ENCODE data around the gene ALOX15B.

DNA sequence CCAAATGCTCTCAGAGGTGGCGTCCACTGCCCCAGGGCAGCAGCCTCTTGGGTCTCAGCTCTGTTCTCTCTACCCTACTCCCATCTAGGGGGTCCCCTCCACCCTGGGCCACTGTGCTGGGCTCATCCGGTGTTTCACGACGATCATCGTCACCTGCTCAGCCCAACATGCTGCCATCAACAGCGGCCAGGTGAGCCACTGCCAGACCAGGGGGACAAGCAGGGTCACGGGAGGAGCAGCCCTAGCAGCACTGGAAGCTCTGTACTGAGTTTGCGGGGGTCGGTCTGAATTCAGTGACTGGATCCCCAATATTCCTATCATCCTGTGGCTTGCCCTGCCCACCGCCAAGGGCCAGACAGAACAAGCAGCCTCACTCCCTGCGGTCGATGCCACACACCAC lies 32.6 kb downstream of the ALOX15B start:
- TF ChIP-seq, protein P1, sequence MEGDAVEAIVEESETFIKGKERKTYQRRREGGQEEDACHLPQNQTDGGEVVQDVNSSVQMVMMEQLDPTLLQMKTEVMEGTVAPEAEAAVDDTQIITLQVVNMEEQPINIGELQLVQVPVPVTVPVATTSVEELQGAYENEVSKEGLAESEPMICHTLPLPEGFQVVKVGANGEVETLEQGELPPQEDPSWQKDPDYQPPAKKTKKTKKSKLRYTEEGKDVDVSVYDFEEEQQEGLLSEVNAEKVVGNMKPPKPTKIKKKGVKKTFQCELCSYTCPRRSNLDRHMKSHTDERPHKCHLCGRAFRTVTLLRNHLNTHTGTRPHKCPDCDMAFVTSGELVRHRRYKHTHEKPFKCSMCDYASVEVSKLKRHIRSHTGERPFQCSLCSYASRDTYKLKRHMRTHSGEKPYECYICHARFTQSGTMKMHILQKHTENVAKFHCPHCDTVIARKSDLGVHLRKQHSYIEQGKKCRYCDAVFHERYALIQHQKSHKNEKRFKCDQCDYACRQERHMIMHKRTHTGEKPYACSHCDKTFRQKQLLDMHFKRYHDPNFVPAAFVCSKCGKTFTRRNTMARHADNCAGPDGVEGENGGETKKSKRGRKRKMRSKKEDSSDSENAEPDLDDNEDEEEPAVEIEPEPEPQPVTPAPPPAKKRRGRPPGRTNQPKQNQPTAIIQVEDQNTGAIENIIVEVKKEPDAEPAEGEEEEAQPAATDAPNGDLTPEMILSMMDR (IDR thresholded peaks at IDR 0.05; ENCODE audit: insufficient read depth, low read depth, low read length): no peak
- TF ChIP-seq EZH2 (IDR thresholded peaks at IDR 0.05; ENCODE audit: insufficient read depth, low read length): no peak

Data from astrocyte (in vitro differentiated cells and primary cell).